ENCODE measurements around the gene GPRC6A. TPM values are rescaled to one million over a fixed set of nuclear protein-coding genes. Genes with fewer than 3 reads are reported as not detected.
A peak's percentile ranks its signal among the peaks of the same experiment; 100 is the strongest.

Gene GPRC6A
- total RNA-seq, 1 experiment from 2014 or later = not detected

DNA sequence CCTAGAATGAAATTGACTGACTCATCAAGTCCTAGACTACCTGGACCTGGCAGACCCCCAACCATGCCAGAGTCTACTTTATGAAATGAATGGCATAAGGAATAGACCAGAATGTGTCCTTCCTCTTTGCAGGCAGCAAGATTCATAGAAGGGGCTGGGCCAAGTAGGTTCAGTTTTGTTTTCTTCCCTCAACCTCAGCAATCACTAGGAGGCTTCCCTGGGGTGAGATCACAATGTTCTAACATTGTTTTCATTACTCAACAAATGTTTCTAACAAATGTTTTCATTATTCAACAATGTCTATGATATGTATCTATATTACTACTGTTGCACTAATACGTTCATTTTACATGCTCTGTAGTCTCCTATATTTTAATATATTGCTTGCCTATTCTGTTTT is 55.0 kb downstream of the GPRC6A start:
- no TSS peak for BruUV-seq (replicated peaks)

DNA sequence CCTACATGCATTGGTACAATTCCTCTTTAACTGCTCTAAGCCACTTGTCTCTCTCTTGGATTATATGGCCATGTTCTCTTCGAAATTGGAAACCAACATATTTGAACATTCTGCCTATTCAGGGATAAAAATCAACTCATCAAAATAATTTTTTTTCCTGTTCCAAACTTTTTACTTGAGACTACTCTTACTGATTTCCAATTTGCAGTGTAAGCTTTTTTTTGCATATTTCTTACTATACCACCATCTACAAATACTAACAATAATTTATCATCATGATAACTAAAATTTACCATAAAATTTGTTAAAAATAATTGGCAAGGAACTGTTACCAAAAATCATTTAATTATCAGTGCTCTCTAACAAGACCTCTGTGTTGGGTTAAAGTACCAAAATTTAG is 56.4 kb downstream of the GPRC6A start:
- no peaks in the 10 kb centered on the region for H3K4me1 Mint-ChIP-seq (ENCODE audit: low read depth, unreplicated experiment)
- no peaks in the 10 kb centered on the region for H3K27me3 Mint-ChIP-seq (ENCODE audit: unreplicated experiment)
- no peak for DNase-seq
- H3K4me3 Mint-ChIP-seq (ENCODE audit: low read depth, unreplicated experiment) = no peak overlapping the region
- no peak overlapping the region for H3K27ac Mint-ChIP-seq (ENCODE audit: unreplicated experiment)
- H3K36me3 Mint-ChIP-seq (ENCODE audit: insufficient read depth, unreplicated experiment) = no peaks in the 10 kb centered on the region
- no TSS peak for BruUV-seq (replicated peaks)
- intact Hi-C loops (cut with micrococcal nuclease; ENCODE audit: unreplicated experiment) = loop anchor here (5.0 kb wide), 1 partner anchor 550 kb away; no protein-coding TSS in a partner anchor
- TF ChIP-seq, protein P1, sequence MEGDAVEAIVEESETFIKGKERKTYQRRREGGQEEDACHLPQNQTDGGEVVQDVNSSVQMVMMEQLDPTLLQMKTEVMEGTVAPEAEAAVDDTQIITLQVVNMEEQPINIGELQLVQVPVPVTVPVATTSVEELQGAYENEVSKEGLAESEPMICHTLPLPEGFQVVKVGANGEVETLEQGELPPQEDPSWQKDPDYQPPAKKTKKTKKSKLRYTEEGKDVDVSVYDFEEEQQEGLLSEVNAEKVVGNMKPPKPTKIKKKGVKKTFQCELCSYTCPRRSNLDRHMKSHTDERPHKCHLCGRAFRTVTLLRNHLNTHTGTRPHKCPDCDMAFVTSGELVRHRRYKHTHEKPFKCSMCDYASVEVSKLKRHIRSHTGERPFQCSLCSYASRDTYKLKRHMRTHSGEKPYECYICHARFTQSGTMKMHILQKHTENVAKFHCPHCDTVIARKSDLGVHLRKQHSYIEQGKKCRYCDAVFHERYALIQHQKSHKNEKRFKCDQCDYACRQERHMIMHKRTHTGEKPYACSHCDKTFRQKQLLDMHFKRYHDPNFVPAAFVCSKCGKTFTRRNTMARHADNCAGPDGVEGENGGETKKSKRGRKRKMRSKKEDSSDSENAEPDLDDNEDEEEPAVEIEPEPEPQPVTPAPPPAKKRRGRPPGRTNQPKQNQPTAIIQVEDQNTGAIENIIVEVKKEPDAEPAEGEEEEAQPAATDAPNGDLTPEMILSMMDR (IDR thresholded peaks at IDR 0.05; ENCODE audit: unreplicated experiment) = no peak
- no peaks in the 10 kb centered on the region for H3K9me3 Mint-ChIP-seq (ENCODE audit: low read depth, unreplicated experiment)
- CTCF ChIA-PET = no interaction called here

More for the DNA sequence above, 55.0 kb downstream of the GPRC6A start:
- no peaks in the 10 kb centered on the region for H3K9me3 Mint-ChIP-seq (ENCODE audit: low read depth, unreplicated experiment)
- no peak for DNase-seq
- H3K4me1 Mint-ChIP-seq (ENCODE audit: low read depth, unreplicated experiment) = no peaks in the 10 kb centered on the region
- intact Hi-C loops (cut with micrococcal nuclease; ENCODE audit: unreplicated experiment) = loop anchor here (5.0 kb wide), 1 partner anchor 548 kb away; no protein-coding TSS in a partner anchor
- no peak overlapping the region for H3K4me3 Mint-ChIP-seq (ENCODE audit: low read depth, unreplicated experiment)
- TF ChIP-seq, protein P1 (IDR thresholded peaks at IDR 0.05; ENCODE audit: unreplicated experiment) = no peak
- H3K27ac Mint-ChIP-seq (ENCODE audit: unreplicated experiment) = no peak overlapping the region
- CTCF ChIA-PET = no interaction called here
- no peaks in the 10 kb centered on the region for H3K27me3 Mint-ChIP-seq (ENCODE audit: unreplicated experiment)
- H3K36me3 Mint-ChIP-seq (ENCODE audit: insufficient read depth, unreplicated experiment) = no peaks in the 10 kb centered on the region

DNA sequence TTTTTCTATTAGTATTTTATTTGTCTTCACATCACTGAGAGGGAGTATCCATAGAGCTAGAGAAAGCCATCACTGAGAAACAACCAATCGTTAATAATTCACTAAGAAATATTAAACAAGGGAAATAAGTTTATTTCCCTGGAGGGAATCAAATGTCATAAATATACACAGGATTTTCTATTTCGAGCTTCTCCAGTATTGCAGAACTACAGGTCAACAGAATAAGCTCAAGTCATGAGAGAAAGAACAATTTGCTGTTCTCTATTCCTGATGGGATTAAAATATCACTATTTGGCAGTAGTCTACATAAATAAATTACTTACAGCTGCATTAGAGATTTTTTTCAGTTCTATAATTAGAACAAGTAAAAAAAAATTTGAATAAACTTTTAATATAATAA is 61.2 kb downstream of the GPRC6A start:
- H3K27me3 Mint-ChIP-seq (ENCODE audit: unreplicated experiment) = peaks cover 22% of the 10 kb centered on the region
- peaks cover 5% of the 10 kb centered on the region for H3K4me1 Mint-ChIP-seq (ENCODE audit: low read depth, unreplicated experiment)
- H3K4me3 Mint-ChIP-seq (ENCODE audit: low read depth, unreplicated experiment) = no peak overlapping the region
- no TSS peak for BruUV-seq (replicated peaks)
- TF ChIP-seq, protein P1 (IDR thresholded peaks at IDR 0.05; ENCODE audit: unreplicated experiment) = no peak
- intact Hi-C loops (cut with micrococcal nuclease; ENCODE audit: unreplicated experiment) = no loop called here
- H3K27ac Mint-ChIP-seq (ENCODE audit: unreplicated experiment) = no peak overlapping the region
- H3K36me3 Mint-ChIP-seq (ENCODE audit: insufficient read depth, unreplicated experiment) = peaks cover 15% of the 10 kb centered on the region
- H3K9me3 Mint-ChIP-seq (ENCODE audit: low read depth, unreplicated experiment) = no peaks in the 10 kb centered on the region
- DNase-seq = no peak
- CTCF ChIA-PET = no interaction called here

DNA sequence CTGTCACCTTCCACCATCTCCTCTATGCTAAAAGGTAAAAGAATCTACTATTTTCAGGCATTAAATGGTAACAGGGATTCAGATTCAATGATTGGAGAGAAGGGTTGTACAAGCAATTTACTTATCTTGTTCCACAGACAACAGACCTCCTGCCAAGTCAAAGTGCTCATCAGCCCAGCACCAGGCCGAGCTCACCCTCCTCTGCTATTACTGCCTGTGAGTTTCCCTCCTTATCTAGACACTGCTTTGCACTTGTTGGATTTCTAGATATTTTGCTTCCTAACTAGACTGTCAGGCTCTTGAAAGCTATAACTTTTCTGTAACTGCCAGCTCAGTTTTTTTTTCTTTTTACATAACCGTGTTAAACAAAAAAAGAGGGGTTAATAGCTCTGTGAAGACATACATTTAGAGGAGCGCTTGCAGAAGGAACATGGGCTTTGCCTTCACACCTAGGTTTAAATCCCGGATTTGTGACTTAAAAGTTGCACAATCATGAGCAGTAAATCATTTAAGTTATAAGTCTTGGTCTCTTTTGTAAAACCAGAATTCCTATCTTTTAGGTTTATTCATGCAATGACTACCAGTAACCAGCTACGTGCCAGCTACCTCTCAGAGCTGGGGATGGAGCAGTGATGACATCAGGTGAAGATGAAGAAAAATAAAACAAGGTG is 62.2 kb downstream of the GPRC6A start:
- H3K27me3 Mint-ChIP-seq (ENCODE audit: unreplicated experiment) = peaks cover 22% of the 10 kb centered on the region
- H3K27ac Mint-ChIP-seq (ENCODE audit: unreplicated experiment) = no peak overlapping the region
- peaks cover 15% of the 10 kb centered on the region for H3K36me3 Mint-ChIP-seq (ENCODE audit: insufficient read depth, unreplicated experiment)
- H3K4me1 Mint-ChIP-seq (ENCODE audit: low read depth, unreplicated experiment) = peaks cover 5% of the 10 kb centered on the region
- TF ChIP-seq, protein P1 (IDR thresholded peaks at IDR 0.05; ENCODE audit: unreplicated experiment) = no peak
- CTCF ChIA-PET = interaction anchor here (0.6 kb wide), 2 partner anchors 99 to 103 kb away, joined by 3 to 6 read pairs; no protein-coding TSS in a partner anchor
- H3K4me3 Mint-ChIP-seq (ENCODE audit: low read depth, unreplicated experiment) = peak overlapping the region; percentile 71
- BruUV-seq (replicated peaks) = no TSS peak
- DNase-seq = no peak
- no peaks in the 10 kb centered on the region for H3K9me3 Mint-ChIP-seq (ENCODE audit: low read depth, unreplicated experiment)
- intact Hi-C loops (cut with micrococcal nuclease; ENCODE audit: unreplicated experiment) = no loop called here

Data from Calu3 (cell line).